Activated CD4-positive, alpha-beta T cell treated with anti-CD3 and anti-CD28 coated beads, Interleukin-2, amount 50 U/mL, for 48 hours (primary cell): ENCODE measurements around the gene TMEM270.

Experiments
- DNase-seq, 2 experiments: peaks; one replicate each; pipeline ENCODE4 v3.0.0-alpha.2; 2020

Gene TMEM270

GRCh38 chr7:73890555-73891147 lies 29.7 kb downstream of the TMEM270 start:
- no peak for DNase-seq

- no peak for DNase-seq
Observed at GRCh38 chr7:73891178-73891885, 30.4 kb downstream of the TMEM270 start.

- no peak for DNase-seq
Observed at GRCh38 chr7:73892003-73892999, 31.3 kb downstream of the TMEM270 start.

- DNase-seq, result no peak
Observed at GRCh38 chr7:73893342-73894101, 32.6 kb downstream of the TMEM270 start.

- no peak for DNase-seq
Observed at GRCh38 chr7:73894166-73894565, 33.2 kb downstream of the TMEM270 start.

GRCh38 chr7:73894733-73895551 lies 34.0 kb downstream of the TMEM270 start:
- DNase-seq, result no peak

- DNase-seq, result no peak
Observed at GRCh38 chr7:73895626-73896025, 34.7 kb downstream of the TMEM270 start.

GRCh38 chr7:73896454-73896853 lies 35.5 kb downstream of the TMEM270 start:
- no peak for DNase-seq

GRCh38 chr7:73899731-73900142 lies 38.8 kb downstream of the TMEM270 start:
- no peak for DNase-seq

- DNase-seq, result no peak
Observed at GRCh38 chr7:73900286-73900685, 39.3 kb downstream of the TMEM270 start.

- no peak for DNase-seq
Observed at GRCh38 chr7:73901231-73901822, 40.4 kb downstream of the TMEM270 start.

- DNase-seq, result no peak
Observed at GRCh38 chr7:73901823-73902597, 41.1 kb downstream of the TMEM270 start.

GRCh38 chr7:73903321-73904218 lies 42.6 kb downstream of the TMEM270 start:
- DNase-seq, result no peak

- no peak for DNase-seq
Observed at GRCh38 chr7:73904219-73905137, 43.5 kb downstream of the TMEM270 start.

- no peak for DNase-seq
Observed at GRCh38 chr7:73905360-73905759, 44.4 kb downstream of the TMEM270 start.

- DNase-seq, result no peak
Observed at GRCh38 chr7:73906874-73907273, 45.9 kb downstream of the TMEM270 start.

GRCh38 chr7:73907554-73908122 lies 46.7 kb downstream of the TMEM270 start:
- no peak for DNase-seq

- no peak for DNase-seq
Observed at GRCh38 chr7:73908123-73908611, 47.2 kb downstream of the TMEM270 start.
